ENCODE measurements around the gene BHLHE41.
A peak's percentile ranks its signal among the peaks of the same experiment; 100 is the strongest.

DNA sequence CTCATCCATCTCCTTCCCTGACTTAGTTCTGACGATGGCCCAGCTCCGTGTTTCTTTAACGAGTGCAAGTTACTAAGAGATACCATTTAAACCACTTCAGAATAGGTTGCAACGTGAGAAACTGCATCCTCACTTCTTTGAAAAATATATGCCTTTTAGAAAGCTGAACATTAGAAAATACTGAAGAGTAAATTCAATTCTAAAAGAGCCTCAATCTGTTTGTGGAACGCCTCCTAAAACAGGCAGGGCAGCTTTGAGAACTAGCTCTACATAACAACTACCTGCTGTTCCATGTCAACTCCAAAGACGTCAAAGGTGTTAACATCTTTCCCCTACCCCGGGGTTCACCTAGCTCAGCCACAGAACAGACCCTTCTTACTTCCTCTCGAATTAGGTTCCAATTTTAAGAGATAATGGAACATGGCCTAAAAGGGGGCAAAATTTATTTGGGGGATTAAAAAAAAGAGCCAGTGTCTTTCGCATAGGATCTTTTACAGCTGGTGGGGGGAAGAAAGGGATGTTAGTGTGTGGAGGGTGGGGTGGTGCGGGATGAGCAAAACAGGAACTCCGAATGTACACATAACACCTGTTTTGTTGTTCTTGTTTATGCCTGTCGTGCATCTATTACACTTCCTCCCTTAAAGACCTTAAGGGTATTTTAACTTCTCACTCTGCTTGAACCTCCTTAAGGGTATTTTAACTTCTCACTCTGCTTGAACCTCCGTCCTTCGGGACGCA is 3.3 kb downstream of the BHLHE41 start:
- no peak for TF ChIP-seq POLR2A (IDR thresholded peaks at IDR 0.05)
- TF ChIP-seq, protein P1, sequence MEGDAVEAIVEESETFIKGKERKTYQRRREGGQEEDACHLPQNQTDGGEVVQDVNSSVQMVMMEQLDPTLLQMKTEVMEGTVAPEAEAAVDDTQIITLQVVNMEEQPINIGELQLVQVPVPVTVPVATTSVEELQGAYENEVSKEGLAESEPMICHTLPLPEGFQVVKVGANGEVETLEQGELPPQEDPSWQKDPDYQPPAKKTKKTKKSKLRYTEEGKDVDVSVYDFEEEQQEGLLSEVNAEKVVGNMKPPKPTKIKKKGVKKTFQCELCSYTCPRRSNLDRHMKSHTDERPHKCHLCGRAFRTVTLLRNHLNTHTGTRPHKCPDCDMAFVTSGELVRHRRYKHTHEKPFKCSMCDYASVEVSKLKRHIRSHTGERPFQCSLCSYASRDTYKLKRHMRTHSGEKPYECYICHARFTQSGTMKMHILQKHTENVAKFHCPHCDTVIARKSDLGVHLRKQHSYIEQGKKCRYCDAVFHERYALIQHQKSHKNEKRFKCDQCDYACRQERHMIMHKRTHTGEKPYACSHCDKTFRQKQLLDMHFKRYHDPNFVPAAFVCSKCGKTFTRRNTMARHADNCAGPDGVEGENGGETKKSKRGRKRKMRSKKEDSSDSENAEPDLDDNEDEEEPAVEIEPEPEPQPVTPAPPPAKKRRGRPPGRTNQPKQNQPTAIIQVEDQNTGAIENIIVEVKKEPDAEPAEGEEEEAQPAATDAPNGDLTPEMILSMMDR (IDR thresholded peaks at IDR 0.05 in 8 of 11, conservative IDR thresholded peaks at IDR 0.05 in 3 of 11), result no peak
- TF ChIP-seq POLR2AphosphoS5 (IDR thresholded peaks at IDR 0.05), result peak in 1 of 3 donors; percentile 46

Data from spleen (tissue), 7 donors.